GM13976 (cell line): ENCODE measurements around the gene SPI1.

Experiments used
- DNase-seq: peaks from one replicate; pipeline ENCODE4 v3.0.0; 2012; ENCODE audit warnings: low spot score
- in situ Hi-C: fragments of 300-500 bp; cut with MboI; formaldehyde crosslinking; loops from one replicate; pipeline ENCODE4 v1.12.0; 2022; ENCODE audit warnings: low sequenced_read_pairs, mixed read lengths, inconsistent platforms; ENCODE audit not compliant: unreplicated experiment
- TF ChIP-seq, protein P1 (sequence below): IDR thresholded peaks from 2 replicates; pipeline ENCODE4 v1.5.1; 2012; ENCODE audit warnings: borderline replicate concordance, mild to moderate bottlenecking; ENCODE audit not compliant: insufficient read depth; ENCODE audit errors: extremely low read depth, missing control alignments, control extremely low read depth

Gene SPI1

DNA sequence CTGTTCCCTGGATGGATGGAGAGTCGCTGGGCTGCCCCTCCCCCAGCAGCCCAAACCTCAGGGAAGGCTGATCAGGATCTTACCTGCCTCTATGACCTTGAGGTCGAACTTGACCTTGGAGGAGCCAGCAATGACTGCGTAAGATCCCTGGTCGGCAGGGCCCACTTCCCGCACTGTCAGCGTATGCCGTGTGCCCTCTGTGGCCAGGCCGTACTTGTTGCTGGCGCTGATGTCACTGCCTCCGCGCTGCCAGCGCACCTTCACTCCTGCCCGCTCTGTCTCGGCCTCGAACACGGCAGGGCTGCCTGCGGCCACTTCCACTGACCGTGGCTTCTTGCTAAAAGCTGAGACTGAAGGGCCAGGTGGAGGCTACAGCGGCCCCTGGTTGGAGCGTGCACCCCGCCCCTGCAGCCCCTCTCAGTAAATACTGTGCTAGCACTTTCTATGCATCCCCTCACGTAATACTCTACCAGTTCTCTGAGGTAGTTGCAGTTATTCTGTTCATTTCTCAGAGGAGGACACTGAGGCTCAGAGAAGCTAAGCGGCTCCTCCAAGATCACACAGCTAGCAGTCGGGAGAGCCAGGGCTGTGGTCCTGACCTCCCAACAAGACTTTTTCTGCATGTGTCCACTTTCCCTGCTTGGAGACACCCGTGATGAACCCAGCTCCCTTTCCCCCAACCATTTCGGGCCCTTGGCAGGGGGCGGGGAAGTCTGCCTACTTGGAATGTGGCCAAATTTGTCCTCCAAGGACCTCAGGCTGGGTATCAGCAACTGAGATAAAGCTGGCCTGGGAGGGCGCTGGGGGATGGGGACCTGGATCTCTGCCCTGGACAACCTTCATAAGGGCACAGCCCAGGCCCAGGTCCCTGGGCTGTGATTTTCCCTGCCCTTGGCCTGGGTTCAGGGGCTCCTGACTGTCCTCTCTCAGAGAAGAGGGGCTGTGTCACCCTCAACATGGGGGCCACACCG, 26.9 kb downstream of the SPI1 start:
- in situ Hi-C loops: no loop called here
- DNase-seq: no peak
- TF ChIP-seq, protein P1, sequence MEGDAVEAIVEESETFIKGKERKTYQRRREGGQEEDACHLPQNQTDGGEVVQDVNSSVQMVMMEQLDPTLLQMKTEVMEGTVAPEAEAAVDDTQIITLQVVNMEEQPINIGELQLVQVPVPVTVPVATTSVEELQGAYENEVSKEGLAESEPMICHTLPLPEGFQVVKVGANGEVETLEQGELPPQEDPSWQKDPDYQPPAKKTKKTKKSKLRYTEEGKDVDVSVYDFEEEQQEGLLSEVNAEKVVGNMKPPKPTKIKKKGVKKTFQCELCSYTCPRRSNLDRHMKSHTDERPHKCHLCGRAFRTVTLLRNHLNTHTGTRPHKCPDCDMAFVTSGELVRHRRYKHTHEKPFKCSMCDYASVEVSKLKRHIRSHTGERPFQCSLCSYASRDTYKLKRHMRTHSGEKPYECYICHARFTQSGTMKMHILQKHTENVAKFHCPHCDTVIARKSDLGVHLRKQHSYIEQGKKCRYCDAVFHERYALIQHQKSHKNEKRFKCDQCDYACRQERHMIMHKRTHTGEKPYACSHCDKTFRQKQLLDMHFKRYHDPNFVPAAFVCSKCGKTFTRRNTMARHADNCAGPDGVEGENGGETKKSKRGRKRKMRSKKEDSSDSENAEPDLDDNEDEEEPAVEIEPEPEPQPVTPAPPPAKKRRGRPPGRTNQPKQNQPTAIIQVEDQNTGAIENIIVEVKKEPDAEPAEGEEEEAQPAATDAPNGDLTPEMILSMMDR: no peak

GRCh38 chr11:47350315-47350714, 28.0 kb downstream of the SPI1 start:
- TF ChIP-seq, protein P1: no peak
- in situ Hi-C loops: no loop called here
- DNase-seq: no peak

- TF ChIP-seq, protein P1: no peak
- no peak for DNase-seq
- in situ Hi-C loops: no loop called here
These were observed 28.7 kb downstream of the SPI1 start for GRCh38 chr11:47349521-47350095.

GRCh38 chr11:47348859-47349258, 29.5 kb downstream of the SPI1 start:
- TF ChIP-seq, protein P1: no peak
- in situ Hi-C loops: no loop called here
- no peak for DNase-seq

DNA sequence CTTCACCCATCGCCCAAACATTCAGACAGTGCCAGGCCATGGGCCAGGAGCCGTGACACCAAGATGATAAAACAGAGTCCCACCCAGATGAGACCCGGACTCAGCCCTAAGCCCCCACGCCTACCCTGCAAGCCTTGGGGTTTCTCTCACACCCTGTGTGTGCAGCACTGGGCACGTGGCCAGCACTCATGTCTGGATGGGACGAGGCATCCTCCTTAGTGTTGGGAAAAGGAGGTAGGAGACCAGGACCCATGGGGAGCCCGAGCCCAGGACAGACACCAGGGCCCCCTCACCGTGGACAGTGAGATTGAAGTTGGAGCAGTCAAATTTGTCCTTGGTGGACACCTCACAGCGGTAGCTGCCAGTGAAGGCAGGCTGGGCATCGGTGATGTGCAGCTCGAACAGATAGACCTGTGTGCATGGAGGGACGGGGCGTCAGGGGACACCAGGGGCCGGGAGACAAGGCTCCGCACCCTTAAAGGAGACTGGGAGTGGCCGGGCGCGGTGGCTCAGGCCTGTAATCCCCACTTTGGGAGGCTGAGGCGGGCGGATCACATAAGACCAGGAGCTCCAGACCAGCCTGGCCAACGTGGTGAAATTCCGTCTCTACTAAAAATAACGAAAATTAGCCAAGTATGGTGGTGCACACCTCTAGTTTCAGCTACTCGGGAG, 30.1 kb downstream of the SPI1 start:
- in situ Hi-C loops: no loop called here
- TF ChIP-seq, protein P1: no peak
- DNase-seq: no peak

GRCh38 chr11:47347137-47347536, 31.2 kb downstream of the SPI1 start:
- no peak for DNase-seq
- in situ Hi-C loops: no loop called here
- TF ChIP-seq, protein P1: no peak
